ENCODE data around the gene PRAMEF6. TPM values are rescaled to one million over a fixed set of nuclear protein-coding genes. Genes with fewer than 3 reads are reported as not detected.
"Not testable (repeated sequence)": the region's sequence is repeated elsewhere in the genome, so short reads cannot be mapped to it uniquely, and the experiment has no call there.

Gene PRAMEF6
- total RNA-seq, result not detected in 2 replicates
- long read RNA-seq, result 0 reads

DNA sequence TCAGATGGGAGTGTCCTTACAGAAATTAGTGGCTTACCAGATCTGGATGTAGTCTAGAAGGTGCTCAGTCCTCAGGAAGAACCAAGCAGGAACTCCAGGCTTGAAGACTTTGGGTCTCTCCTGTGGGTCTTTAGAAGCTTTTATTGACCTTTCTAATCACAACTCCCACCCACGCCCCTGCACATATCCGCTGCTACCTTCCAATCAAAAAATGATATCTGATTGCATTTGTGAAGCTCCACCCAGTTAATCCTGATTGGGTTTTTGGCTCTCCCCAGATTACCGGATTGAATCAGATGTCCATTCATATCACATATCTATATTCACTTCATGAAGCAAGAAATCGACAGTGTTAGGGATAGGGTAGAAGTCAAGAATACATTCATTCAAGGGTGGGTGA, at the start of gene PRAMEF6:
PRAMEF6 (minus strand) TSS at position 101 of the 400 bp plus-strand sequence. CDS start 5,062 bp downstream, outside the sequence.
- not testable (repeated sequence) for H3K4me3 Mint-ChIP-seq (ENCODE audit: low read depth)

DNA sequence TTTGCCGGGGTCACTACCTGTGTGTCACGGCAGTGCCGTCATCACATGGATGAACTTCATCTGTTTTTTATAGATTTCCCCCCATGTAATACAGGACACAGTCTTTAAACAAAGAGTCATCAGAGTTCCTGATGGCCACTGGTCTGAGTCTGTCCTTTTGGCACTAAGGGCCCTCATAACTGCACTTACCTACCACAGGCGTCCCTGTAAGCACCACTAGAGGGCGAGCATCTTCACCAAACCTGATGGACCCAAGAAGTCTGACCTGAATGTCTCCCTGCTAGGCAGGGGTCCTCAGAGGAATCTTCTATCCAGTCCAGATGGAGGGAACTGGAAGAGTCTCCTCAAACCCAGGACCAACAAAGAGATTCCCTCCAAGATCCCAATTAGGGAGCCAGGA, 23.0 kb downstream of the PRAMEF6 start:
- H3K27ac Mint-ChIP-seq; H3K4me3 Mint-ChIP-seq (ENCODE audit: low read depth); H3K36me3 Mint-ChIP-seq (ENCODE audit: insufficient read depth): not testable (repeated sequence)

More for the DNA sequence above, at the start of gene PRAMEF6:
- H3K27me3 Mint-ChIP-seq; H3K36me3 Mint-ChIP-seq (ENCODE audit: insufficient read depth); H3K4me1 Mint-ChIP-seq (ENCODE audit: low read depth); H3K27ac Mint-ChIP-seq; H3K9me3 Mint-ChIP-seq (ENCODE audit: low read depth); DNase-seq (ENCODE audit: low spot score, unreplicated experiment): not testable (repeated sequence)

DNA sequence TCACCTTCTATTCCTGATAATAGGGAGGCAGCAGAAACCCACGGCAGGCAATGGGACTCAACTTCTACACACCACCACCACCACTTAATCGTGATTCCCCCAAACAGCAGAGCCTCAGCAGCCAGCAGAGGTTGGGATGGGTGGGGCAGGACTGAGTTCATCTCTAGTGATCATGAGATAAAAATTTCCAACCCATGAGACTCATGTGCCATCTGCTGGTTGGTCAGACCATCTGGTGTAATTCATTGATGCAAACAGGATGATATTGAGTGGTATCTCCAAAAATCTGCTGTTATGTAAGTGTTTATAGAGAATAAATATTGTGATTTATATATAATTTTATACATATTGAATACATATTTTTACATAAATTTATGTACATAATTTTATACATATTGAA, 25.6 kb downstream of the PRAMEF6 start:
- not testable (repeated sequence) for H3K27me3 Mint-ChIP-seq; H3K36me3 Mint-ChIP-seq (ENCODE audit: insufficient read depth); H3K4me1 Mint-ChIP-seq (ENCODE audit: low read depth)

More for the DNA sequence above, 23.0 kb downstream of the PRAMEF6 start:
- H3K4me1 Mint-ChIP-seq (ENCODE audit: low read depth); H3K9me3 Mint-ChIP-seq (ENCODE audit: low read depth); DNase-seq (ENCODE audit: low spot score, unreplicated experiment); H3K27me3 Mint-ChIP-seq: not testable (repeated sequence)

DNA sequence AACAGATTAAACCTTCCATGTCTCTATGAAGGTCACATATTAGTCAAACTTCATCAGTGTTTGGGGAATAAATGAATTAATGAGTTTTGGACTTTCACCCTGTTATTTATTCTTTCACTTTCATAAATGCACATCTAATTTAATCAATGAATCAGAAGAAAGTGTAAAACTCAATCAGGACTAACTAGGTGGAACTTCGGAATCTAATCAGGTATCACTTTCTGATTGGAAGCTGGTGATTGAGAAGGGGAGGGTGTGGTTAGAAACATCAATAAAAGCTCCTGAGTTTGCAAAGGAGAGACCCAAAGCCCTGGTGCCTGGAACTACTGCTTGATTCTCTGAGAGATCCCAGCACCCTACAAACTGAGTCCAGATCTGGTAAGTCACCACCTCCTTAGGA, 31.1 kb downstream of the PRAMEF6 start, which contains the start of gene PRAMEF7:
PRAMEF7 (plus strand) TSS at position 301 of the 400 bp plus-strand sequence. CDS start 1,083 bp downstream, outside the sequence.
- not testable (repeated sequence) for H3K36me3 Mint-ChIP-seq (ENCODE audit: insufficient read depth); H3K9me3 Mint-ChIP-seq (ENCODE audit: low read depth)

More for the DNA sequence above, 25.6 kb downstream of the PRAMEF6 start:
- DNase-seq (ENCODE audit: low spot score, unreplicated experiment); H3K4me3 Mint-ChIP-seq (ENCODE audit: low read depth); H3K9me3 Mint-ChIP-seq (ENCODE audit: low read depth); H3K27ac Mint-ChIP-seq: not testable (repeated sequence)

DNA sequence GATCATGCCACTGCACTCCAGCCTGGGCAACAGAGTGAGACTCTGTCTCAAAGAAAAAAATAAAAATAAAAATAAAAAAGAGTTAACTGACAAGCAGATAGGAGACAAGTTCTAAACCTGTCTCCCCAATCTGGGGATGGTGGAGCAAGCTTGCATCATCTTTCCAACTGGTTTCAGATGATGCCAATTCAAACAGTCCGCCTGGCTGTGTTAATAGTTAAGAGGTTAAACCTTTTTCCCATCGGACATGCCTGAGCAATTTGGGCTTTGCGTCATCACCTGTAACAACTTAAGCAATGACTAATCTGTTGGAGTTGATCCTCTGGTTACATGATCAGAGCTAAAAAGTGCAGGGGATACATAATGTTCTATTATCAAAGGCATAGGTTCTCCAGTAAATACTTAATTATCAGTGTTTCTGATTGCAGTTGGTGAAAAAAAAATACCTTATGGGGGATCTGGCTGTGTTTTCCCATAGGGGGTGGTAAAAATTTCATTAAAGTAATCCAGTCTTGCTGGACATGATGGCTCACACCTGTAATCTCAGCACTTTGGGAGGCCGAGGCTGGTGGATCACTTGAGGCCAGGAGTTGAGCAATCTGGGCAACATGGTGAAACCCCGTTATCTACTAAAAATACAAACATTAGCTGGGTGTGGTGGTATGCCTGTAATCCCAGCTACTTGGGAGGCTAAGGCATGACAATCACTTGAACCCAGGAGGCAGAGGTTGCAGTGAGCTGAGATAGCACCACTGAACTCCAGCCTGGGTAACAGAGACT, 43.4 kb downstream of the PRAMEF6 start:
- H3K27ac Mint-ChIP-seq; H3K4me3 Mint-ChIP-seq (ENCODE audit: low read depth); H3K4me1 Mint-ChIP-seq (ENCODE audit: low read depth); H3K9me3 Mint-ChIP-seq (ENCODE audit: low read depth); H3K36me3 Mint-ChIP-seq (ENCODE audit: insufficient read depth); DNase-seq (ENCODE audit: low spot score, unreplicated experiment); H3K27me3 Mint-ChIP-seq: not testable (repeated sequence)

More for the DNA sequence above, 31.1 kb downstream of the PRAMEF6 start, which contains the start of gene PRAMEF7:
- not testable (repeated sequence) for H3K27me3 Mint-ChIP-seq; DNase-seq (ENCODE audit: low spot score, unreplicated experiment); H3K27ac Mint-ChIP-seq; H3K4me1 Mint-ChIP-seq (ENCODE audit: low read depth); H3K4me3 Mint-ChIP-seq (ENCODE audit: low read depth)

DNA sequence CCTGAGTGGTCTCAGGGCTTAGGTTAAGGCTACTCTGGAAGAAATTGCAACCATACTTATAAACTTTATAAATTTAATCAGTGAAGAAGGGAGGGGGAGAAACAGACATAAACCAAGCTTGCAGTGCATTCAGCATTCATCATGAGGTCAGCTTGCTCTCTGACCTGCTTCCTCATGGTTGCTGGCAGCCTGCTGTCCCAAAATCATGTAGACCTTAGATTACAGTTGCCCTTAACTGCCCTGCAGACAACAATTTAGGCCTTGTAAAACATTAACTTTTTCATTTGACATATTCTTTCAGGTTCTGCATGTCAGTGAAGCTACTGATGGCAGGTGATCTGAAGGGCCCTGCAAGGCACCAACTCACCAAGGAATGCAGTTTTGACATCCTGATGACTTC, 48.2 kb downstream of the PRAMEF6 start:
- H3K4me1 Mint-ChIP-seq (ENCODE audit: low read depth); H3K36me3 Mint-ChIP-seq (ENCODE audit: insufficient read depth); H3K9me3 Mint-ChIP-seq (ENCODE audit: low read depth); H3K27me3 Mint-ChIP-seq; H3K4me3 Mint-ChIP-seq (ENCODE audit: low read depth); DNase-seq (ENCODE audit: low spot score, unreplicated experiment); H3K27ac Mint-ChIP-seq: not testable (repeated sequence)

DNA sequence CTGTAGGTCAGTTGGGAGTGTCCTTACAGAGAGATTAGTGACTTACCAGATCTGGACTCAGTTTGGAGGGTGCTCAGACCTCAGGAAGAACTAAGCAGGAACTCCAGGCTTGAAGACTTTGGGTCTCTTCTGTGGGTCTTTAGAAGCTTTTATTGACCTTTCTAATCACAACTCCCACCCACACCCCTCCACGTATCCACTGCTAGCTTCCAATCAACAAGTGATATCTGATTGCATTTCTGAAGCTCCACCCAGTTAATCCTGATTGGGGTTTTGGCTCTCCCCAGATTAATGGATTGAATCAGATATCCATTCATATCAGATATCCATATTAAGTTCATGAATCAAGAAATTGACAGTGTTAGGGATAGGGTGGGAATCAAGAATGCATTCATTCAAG, 49.2 kb downstream of the PRAMEF6 start, which contains the start of gene PRAMEF10:
PRAMEF10 (minus strand) TSS at position 101 of the 400 bp plus-strand sequence. CDS start 2,423 bp downstream, outside the sequence.
- H3K4me1 Mint-ChIP-seq (ENCODE audit: low read depth); H3K27me3 Mint-ChIP-seq; H3K4me3 Mint-ChIP-seq (ENCODE audit: low read depth); DNase-seq (ENCODE audit: low spot score, unreplicated experiment); H3K36me3 Mint-ChIP-seq (ENCODE audit: insufficient read depth); H3K27ac Mint-ChIP-seq; H3K9me3 Mint-ChIP-seq (ENCODE audit: low read depth): not testable (repeated sequence)

Other genes starting within 250 kb of the PRAMEF6 start
- not detected in 2 replicates for gene AADACL3, start 231.5 kb downstream of the PRAMEF6 start, total RNA-seq
- 1.2 and 2.8 TPM in 2 replicates for gene CFAP107, start 201.4 kb downstream of the PRAMEF6 start, total RNA-seq
- not detected in 2 replicates for gene PRAMEF12, start 173.8 kb downstream of the PRAMEF6 start, total RNA-seq
- not detected in 2 replicates for gene PRAMEF1, start 156.2 kb downstream of the PRAMEF6 start, total RNA-seq
- not detected in 2 replicates for gene PRAMEF11, start 116.2 kb downstream of the PRAMEF6 start, total RNA-seq
- gene HNRNPCL1, start 98.9 kb downstream of the PRAMEF6 start, total RNA-seq, result not detected in 2 replicates
- not detected in 2 replicates for gene PRAMEF2, start 90.5 kb downstream of the PRAMEF6 start, total RNA-seq
- not detected in 2 replicates for gene PRAMEF4, start 61.4 kb downstream of the PRAMEF6 start, total RNA-seq
- not detected in 2 replicates for gene PRAMEF10, start 49.3 kb downstream of the PRAMEF6 start, total RNA-seq
- not detected in 2 replicates for gene PRAMEF7, start 31.0 kb downstream of the PRAMEF6 start, total RNA-seq
- not detected in 2 replicates for gene PRAMEF27, start 109.0 kb upstream of the PRAMEF6 start, total RNA-seq
- not detected in 2 replicates for gene HNRNPCL3, start 113.2 kb upstream of the PRAMEF6 start, total RNA-seq
- not detected in 2 replicates for gene PRAMEF25, start 123.2 kb upstream of the PRAMEF6 start, total RNA-seq
- gene HNRNPCL2, start 169.3 kb upstream of the PRAMEF6 start, total RNA-seq, result not detected in 2 replicates
- not detected in 2 replicates for gene PRAMEF26, start 208.4 kb upstream of the PRAMEF6 start, total RNA-seq
- gene HNRNPCL4, start 218.1 kb upstream of the PRAMEF6 start, total RNA-seq, result not detected in 2 replicates
- gene PRAMEF9, start 224.3 kb upstream of the PRAMEF6 start, total RNA-seq, result not detected in 2 replicates